Neural cell (in vitro differentiated cells): Measurements from ENCODE around the gene SCGB3A1. TPM values are rescaled to one million over a fixed set of nuclear protein-coding genes. Genes with fewer than 3 reads are reported as not detected.

Experiments
- H2AFZ ChIP-seq: fragments of 200-600, 300-800 bp; sonication (generic), shearing (Covaris generic); 2 replicates; pipeline ENCODE4 v1.6.0; 2014; ENCODE audit warnings: low read depth, mild to moderate bottlenecking, antibody characterized with exemption, low read length, moderate library complexity
- H3F3A ChIP-seq: fragments of 200-600 bp; shearing (Covaris generic); 2 replicates; pipeline ENCODE4 v1.6.1; 2016; ENCODE audit warnings: mild to moderate bottlenecking, moderate library complexity, mixed read lengths, antibody characterized with exemption, low read length; ENCODE audit not compliant: insufficient read depth, poor library complexity, severe bottlenecking
- H3K27ac ChIP-seq: fragments of 200-600, 300-800 bp; sonication (generic), shearing (Covaris generic); 2 replicates; pipeline ENCODE4 v1.5.1; 2014; ENCODE audit warnings: mild to moderate bottlenecking, low read length, moderate library complexity
- H3K27me3 ChIP-seq: fragments of 300-800, 200-600 bp; sonication (generic), shearing (Covaris generic); 2 replicates; pipeline ENCODE4 v1.6.0; 2014; ENCODE audit warnings: mild to moderate bottlenecking, low read depth, low read length, moderate library complexity; ENCODE audit not compliant: insufficient read depth
- H3K36me3 ChIP-seq: fragments of 300-800, 200-600 bp; sonication (generic), shearing (Covaris generic); 2 replicates; pipeline ENCODE4 v1.5.1; 2014; ENCODE audit warnings: mild to moderate bottlenecking, antibody characterized with exemption, low read length, moderate library complexity; ENCODE audit not compliant: insufficient read depth
- H3K4me2 ChIP-seq: fragments of 300-800, 200-600 bp; sonication (generic), shearing (Covaris generic); 2 replicates; pipeline ENCODE4 v1.6.0; 2014; ENCODE audit warnings: mild to moderate bottlenecking, low read length
- H3K4me3 ChIP-seq: fragments of 300-800, 200-600 bp; sonication (generic), shearing (Covaris generic); 2 replicates; pipeline ENCODE4 v1.5.1; 2014; ENCODE audit warnings: mild to moderate bottlenecking, low read length, moderate library complexity
- H3K79me2 ChIP-seq: fragments of 200-600 bp; shearing (Covaris generic); replicated peaks from 2 replicates; pipeline ENCODE4 v1.6.0; 2014; ENCODE audit warnings: mild to moderate bottlenecking, low read length, moderate library complexity; ENCODE audit not compliant: insufficient read depth
- H3K9ac ChIP-seq: fragments of 300-800, 200-600 bp; sonication (generic), shearing (Covaris generic); 2 replicates; pipeline ENCODE4 v1.6.1; 2016; ENCODE audit warnings: mild to moderate bottlenecking, low read length, mixed read lengths
- H3K9me2 ChIP-seq: fragments of 200-600 bp; shearing (Covaris generic); 2 replicates; pipeline ENCODE4 v1.6.1; 2016; ENCODE audit warnings: mild to moderate bottlenecking, low read length, mixed read lengths; ENCODE audit not compliant: insufficient read depth
- H3K9me3 ChIP-seq: fragments of 200-600, 300-800 bp; sonication (generic), shearing (Covaris generic); 2 replicates; pipeline ENCODE4 v1.6.1; 2016; ENCODE audit warnings: mild to moderate bottlenecking, mixed run types, low read length, moderate library complexity, mixed read lengths
- H4K20me1 ChIP-seq: fragments of 200-600 bp; shearing (Covaris generic); 2 replicates; pipeline ENCODE4 v1.6.1; 2016; ENCODE audit warnings: mild to moderate bottlenecking, mixed run types; ENCODE audit not compliant: insufficient read depth
- EP300 ChIP-seq: fragments of 450-650 bp; conservative IDR thresholded peaks from 2 replicates; pipeline ENCODE4 v1.6.1; 2014; ENCODE audit warnings: antibody characterized with exemption, mild to moderate bottlenecking, moderate library complexity; ENCODE audit not compliant: poor library complexity, severe bottlenecking
- EZH2 ChIP-seq: fragments of 200-600, 300-800 bp; shearing (Covaris generic), sonication (generic); IDR thresholded peaks from 2 replicates; pipeline ENCODE4 v1.6.1; 2014; ENCODE audit warnings: antibody characterized with exemption, low read length, borderline replicate concordance, mild to moderate bottlenecking; ENCODE audit not compliant: insufficient read depth, poor library complexity, severe bottlenecking
- MXI1 ChIP-seq: fragments of 450-650 bp; conservative IDR thresholded peaks from 2 replicates; pipeline ENCODE4 v1.6.1; 2014; ENCODE audit warnings: antibody characterized with exemption, mild to moderate bottlenecking; ENCODE audit not compliant: poor library complexity, severe bottlenecking
- POLR2AphosphoS5 ChIP-seq: IDR thresholded peaks from 2 replicates; pipeline ENCODE4 v1.6.1; 2012
- RAD21 ChIP-seq: fragments of 450-650 bp; conservative IDR thresholded peaks from 2 replicates; pipeline ENCODE4 v1.6.1; 2014; ENCODE audit warnings: antibody characterized with exemption, mild to moderate bottlenecking, moderate library complexity
- SMC3 ChIP-seq: fragments of 450-650 bp; conservative IDR thresholded peaks from 2 replicates; pipeline ENCODE4 v1.6.1; 2014; ENCODE audit warnings: antibody characterized with exemption, mild to moderate bottlenecking, moderate library complexity; ENCODE audit not compliant: poor library complexity
- TAF1 ChIP-seq: IDR thresholded peaks from 2 replicates; pipeline ENCODE4 v1.6.1; 2012; ENCODE audit warnings: low read depth
- polyA plus RNA-seq: library from polyadenylated mRNA; depleted of rRNA; stranded (reverse); fragments of >200 nt; gene quantifications from 2 replicates; pipeline ENCODE4 v1.2.3, GENCODE V29; 2014
- TF ChIP-seq, protein P1 (sequence below): fragments of 450-650 bp; IDR thresholded peaks from 2 replicates; pipeline ENCODE4 v1.5.1; 2014; ENCODE audit warnings: antibody characterized with exemption, mild to moderate bottlenecking, moderate library complexity; ENCODE audit not compliant: poor library complexity, severe bottlenecking
- TF ChIP-seq, protein P2 (sequence below): IDR thresholded peaks from 2 replicates; pipeline ENCODE4 v1.6.1; 2012; ENCODE audit warnings: borderline replicate concordance

The SCGB3A1 gene
- polyA plus RNA-seq, 1 donor from 2014 or later = not detected

DNA sequence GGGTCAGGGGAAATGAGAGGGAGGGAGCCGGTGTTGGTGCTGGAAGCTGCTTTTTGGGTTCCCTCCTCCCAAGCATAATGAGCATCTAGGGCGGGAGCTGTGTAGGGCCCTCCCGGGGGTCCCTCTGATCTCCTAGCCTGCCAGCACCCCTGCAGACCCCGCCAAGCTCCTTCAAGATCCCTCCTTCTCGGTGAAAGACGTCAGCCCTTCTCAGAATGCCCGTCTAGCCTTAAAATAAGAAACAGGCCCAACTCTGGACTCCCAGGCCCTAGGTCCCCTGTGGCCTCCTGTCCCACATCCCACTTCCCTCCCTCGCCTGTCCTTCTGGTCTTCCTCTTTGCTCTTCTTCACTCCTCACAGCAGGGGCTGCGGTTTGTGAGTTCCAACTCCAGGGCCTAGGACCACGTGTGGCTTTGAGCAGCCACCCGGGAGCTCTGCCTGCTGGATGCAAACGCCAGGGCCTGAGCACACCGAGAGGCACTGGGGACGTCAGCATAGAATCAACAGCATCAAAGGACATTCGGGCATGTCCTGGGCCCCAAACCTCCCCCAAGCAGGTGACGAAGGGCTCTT is 8.8 kb upstream of the SCGB3A1 start:
- TF ChIP-seq RAD21 = no peak
- TF ChIP-seq MXI1 = no peak
- TF ChIP-seq POLR2AphosphoS5 = no peak
- no peak for TF ChIP-seq TAF1
- TF ChIP-seq SMC3 = no peak
- TF ChIP-seq, protein P1, sequence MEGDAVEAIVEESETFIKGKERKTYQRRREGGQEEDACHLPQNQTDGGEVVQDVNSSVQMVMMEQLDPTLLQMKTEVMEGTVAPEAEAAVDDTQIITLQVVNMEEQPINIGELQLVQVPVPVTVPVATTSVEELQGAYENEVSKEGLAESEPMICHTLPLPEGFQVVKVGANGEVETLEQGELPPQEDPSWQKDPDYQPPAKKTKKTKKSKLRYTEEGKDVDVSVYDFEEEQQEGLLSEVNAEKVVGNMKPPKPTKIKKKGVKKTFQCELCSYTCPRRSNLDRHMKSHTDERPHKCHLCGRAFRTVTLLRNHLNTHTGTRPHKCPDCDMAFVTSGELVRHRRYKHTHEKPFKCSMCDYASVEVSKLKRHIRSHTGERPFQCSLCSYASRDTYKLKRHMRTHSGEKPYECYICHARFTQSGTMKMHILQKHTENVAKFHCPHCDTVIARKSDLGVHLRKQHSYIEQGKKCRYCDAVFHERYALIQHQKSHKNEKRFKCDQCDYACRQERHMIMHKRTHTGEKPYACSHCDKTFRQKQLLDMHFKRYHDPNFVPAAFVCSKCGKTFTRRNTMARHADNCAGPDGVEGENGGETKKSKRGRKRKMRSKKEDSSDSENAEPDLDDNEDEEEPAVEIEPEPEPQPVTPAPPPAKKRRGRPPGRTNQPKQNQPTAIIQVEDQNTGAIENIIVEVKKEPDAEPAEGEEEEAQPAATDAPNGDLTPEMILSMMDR = no peak
- TF ChIP-seq EZH2 = no peak
- TF ChIP-seq, protein P2, sequence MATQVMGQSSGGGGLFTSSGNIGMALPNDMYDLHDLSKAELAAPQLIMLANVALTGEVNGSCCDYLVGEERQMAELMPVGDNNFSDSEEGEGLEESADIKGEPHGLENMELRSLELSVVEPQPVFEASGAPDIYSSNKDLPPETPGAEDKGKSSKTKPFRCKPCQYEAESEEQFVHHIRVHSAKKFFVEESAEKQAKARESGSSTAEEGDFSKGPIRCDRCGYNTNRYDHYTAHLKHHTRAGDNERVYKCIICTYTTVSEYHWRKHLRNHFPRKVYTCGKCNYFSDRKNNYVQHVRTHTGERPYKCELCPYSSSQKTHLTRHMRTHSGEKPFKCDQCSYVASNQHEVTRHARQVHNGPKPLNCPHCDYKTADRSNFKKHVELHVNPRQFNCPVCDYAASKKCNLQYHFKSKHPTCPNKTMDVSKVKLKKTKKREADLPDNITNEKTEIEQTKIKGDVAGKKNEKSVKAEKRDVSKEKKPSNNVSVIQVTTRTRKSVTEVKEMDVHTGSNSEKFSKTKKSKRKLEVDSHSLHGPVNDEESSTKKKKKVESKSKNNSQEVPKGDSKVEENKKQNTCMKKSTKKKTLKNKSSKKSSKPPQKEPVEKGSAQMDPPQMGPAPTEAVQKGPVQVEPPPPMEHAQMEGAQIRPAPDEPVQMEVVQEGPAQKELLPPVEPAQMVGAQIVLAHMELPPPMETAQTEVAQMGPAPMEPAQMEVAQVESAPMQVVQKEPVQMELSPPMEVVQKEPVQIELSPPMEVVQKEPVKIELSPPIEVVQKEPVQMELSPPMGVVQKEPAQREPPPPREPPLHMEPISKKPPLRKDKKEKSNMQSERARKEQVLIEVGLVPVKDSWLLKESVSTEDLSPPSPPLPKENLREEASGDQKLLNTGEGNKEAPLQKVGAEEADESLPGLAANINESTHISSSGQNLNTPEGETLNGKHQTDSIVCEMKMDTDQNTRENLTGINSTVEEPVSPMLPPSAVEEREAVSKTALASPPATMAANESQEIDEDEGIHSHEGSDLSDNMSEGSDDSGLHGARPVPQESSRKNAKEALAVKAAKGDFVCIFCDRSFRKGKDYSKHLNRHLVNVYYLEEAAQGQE = no peak
- TF ChIP-seq EP300 = no peak
- Histone ChIP-seq H3K27me3 (no peaks in the 10 kb centered on the region), H3K9ac (no peak overlapping the region), H4K20me1 (no peaks in the 10 kb centered on the region), H3K4me2 (no peak overlapping the region), H3K36me3 (no peaks in the 10 kb centered on the region), H3K4me3 (no peak overlapping the region), H3F3A (no peaks in the 10 kb centered on the region), H3K9me3 (no peaks in the 10 kb centered on the region), H3K79me2 (no peaks in the 10 kb centered on the region), H3K27ac (no peak overlapping the region), H3K9me2 (no peaks in the 10 kb centered on the region), H2AFZ (no peak overlapping the region)

DNA sequence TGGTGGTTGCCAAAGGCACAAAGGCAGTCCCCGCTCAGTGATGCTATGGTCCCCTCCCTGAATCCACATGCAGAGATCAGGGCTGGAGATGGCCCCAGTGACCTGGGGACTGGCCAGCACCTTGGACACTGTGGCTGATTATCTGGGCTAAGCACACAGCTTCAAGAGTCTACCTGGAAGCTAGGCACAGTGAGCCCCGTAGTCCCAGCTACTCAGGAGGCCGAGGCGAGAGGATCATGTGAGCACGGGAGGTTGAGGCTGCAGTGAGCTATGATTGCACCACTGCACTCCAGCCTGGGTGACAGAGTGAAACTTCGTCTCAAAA is 8.3 kb upstream of the SCGB3A1 start:
- Histone ChIP-seq H2AFZ (no peak overlapping the region), H3K27ac (no peak overlapping the region), H3K9me2 (no peaks in the 10 kb centered on the region), H3K4me2 (no peak overlapping the region), H3K27me3 (no peaks in the 10 kb centered on the region), H3K9ac (no peak overlapping the region), H3F3A (no peaks in the 10 kb centered on the region), H4K20me1 (no peaks in the 10 kb centered on the region), H3K4me3 (no peak overlapping the region), H3K9me3 (no peaks in the 10 kb centered on the region), H3K36me3 (no peaks in the 10 kb centered on the region), H3K79me2 (no peaks in the 10 kb centered on the region)
- no peak for TF ChIP-seq RAD21
- TF ChIP-seq, protein P1 = no peak
- no peak for TF ChIP-seq EZH2
